ENCODE measurements around the gene WDR74. TPM values are rescaled to one million over a fixed set of nuclear protein-coding genes. Genes with fewer than 3 reads are reported as not detected.
A peak's percentile ranks its signal among the peaks of the same experiment; 100 is the strongest.
"Not testable (repeated sequence)": the region's sequence is repeated elsewhere in the genome, so short reads cannot be mapped to it uniquely, and the experiment has no call there.

WDR74 gene
- total RNA-seq, 6 experiments from 2014 or later: 17.6 to 30.6 (median 24.3) TPM

DNA sequence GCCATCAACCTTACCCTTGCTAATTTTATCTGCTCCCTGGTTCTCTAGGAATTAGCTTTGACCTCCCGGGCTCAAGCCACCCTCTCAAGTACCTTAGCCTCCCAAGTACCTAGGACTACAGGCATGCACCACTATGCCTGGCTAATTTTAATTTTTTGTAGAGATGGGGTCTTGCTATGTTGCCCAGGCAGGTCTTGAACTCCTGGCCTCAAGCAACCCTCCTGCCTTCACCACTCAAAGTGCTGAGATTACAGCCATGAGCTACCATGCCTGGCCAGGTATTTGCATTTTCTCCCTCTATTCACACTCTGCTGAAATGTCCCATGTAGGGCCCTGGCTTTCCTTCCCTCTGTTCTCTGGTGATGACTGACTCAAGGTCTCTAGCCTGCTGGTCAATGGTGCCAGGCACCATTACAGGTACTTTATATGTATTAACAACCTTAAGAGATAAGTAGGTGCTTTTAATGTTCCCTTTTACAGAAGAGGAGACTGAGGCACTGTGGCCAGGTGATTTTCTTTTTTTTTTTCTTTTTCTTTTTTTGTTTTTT, 8.5 kb upstream of the WDR74 start:
- TF ChIP-seq, protein P1, sequence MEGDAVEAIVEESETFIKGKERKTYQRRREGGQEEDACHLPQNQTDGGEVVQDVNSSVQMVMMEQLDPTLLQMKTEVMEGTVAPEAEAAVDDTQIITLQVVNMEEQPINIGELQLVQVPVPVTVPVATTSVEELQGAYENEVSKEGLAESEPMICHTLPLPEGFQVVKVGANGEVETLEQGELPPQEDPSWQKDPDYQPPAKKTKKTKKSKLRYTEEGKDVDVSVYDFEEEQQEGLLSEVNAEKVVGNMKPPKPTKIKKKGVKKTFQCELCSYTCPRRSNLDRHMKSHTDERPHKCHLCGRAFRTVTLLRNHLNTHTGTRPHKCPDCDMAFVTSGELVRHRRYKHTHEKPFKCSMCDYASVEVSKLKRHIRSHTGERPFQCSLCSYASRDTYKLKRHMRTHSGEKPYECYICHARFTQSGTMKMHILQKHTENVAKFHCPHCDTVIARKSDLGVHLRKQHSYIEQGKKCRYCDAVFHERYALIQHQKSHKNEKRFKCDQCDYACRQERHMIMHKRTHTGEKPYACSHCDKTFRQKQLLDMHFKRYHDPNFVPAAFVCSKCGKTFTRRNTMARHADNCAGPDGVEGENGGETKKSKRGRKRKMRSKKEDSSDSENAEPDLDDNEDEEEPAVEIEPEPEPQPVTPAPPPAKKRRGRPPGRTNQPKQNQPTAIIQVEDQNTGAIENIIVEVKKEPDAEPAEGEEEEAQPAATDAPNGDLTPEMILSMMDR (IDR thresholded peaks at IDR 0.05): no peak
- TF ChIP-seq POLR2A (IDR thresholded peaks at IDR 0.05): no peak
- 100% methylated on average over 1 of the region's 1 CpG for WGBS (ENCODE audit: insufficient coverage, low coverage, low lambda C conversion rate, missing lambda C conversion rate)

DNA sequence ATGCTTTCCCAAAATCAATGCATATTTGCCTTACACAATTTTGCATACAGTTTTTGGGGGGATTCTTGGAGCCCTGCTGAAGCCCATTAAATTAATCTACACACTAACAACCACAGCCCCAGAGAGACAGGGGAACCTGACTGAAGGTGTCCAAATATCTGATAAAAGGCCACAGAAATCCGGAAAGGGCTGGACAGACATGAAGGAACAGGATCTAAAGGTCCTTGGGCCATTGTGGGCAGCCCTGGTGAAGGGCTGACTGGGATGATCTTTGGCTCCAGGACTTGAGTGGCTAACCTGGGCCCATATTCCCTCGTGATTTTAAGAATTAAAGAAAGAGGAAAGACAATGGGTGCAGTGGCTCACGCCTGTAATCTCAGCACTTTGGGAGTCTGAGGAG, 6.8 kb upstream of the WDR74 start:
- TF ChIP-seq POLR2A (IDR thresholded peaks at IDR 0.05): no peak
- TF ChIP-seq, protein P1 (IDR thresholded peaks at IDR 0.05): no peak
- DNase-seq (no peak), ATAC-seq (no peak)
- Histone ChIP-seq H3K9me3 (no peaks in the 10 kb centered on the region), H3K27me3 (no peaks in the 10 kb centered on the region), H3K36me3 (no peaks in the 10 kb centered on the region), H3K4me1 (peaks cover 0 to 7% (median 3%) of the 10 kb centered on the region in 4 donors), H3K27ac (no peak overlapping the region), H3K4me3 (no peak overlapping the region)
- WGBS (ENCODE audit: insufficient coverage, low coverage, low lambda C conversion rate, missing lambda C conversion rate): 47% methylated on average over 1 of the region's 3 CpGs
- intact Hi-C loops (cut with DNase I): no loop called here

More for the DNA sequence above, 8.5 kb upstream of the WDR74 start:
- Histone ChIP-seq H3K4me1 (no peaks in the 10 kb centered on the region), H3K27ac (no peak overlapping the region), H3K36me3 (peaks cover 0 to 11% (median 6%) of the 10 kb centered on the region in 4 donors), H3K4me3 (no peak overlapping the region), H3K9me3 (no peaks in the 10 kb centered on the region), H3K27me3 (no peaks in the 10 kb centered on the region)
- DNase-seq (no peak), ATAC-seq (no peak)
- intact Hi-C loops (cut with DNase I): no loop called here

- Histone ChIP-seq H3K36me3 (no peaks in the 10 kb centered on the region), H3K4me1 (peaks cover 0 to 7% (median 3%) of the 10 kb centered on the region in 4 donors), H3K4me3 (no peak overlapping the region), H3K27me3 (no peaks in the 10 kb centered on the region), H3K27ac (no peak overlapping the region), H3K9me3 (no peaks in the 10 kb centered on the region)
- TF ChIP-seq, protein P1 (IDR thresholded peaks at IDR 0.05): no peak
- TF ChIP-seq POLR2A (IDR thresholded peaks at IDR 0.05): no peak
- ATAC-seq: no peak
- intact Hi-C loops (cut with DNase I): no loop called here
- 84% methylated on average over 3 of the region's 3 CpGs for WGBS (ENCODE audit: insufficient coverage, low coverage, low lambda C conversion rate, missing lambda C conversion rate)
- no peak for DNase-seq
Measured at GRCh38 chr11:62844154-62844553, 4.8 kb upstream of the WDR74 start.

GRCh38 chr11:62843466-62843865, 4.1 kb upstream of the WDR74 start:
- Histone ChIP-seq H3K27me3 (no peaks in the 10 kb centered on the region), H3K4me3 (no peak overlapping the region), H3K36me3 (no peaks in the 10 kb centered on the region), H3K4me1 (peaks cover 0 to 10% (median 3%) of the 10 kb centered on the region in 4 donors), H3K27ac (no peak overlapping the region), H3K9me3 (no peaks in the 10 kb centered on the region)
- DNase-seq (no peak), ATAC-seq (no peak)
- intact Hi-C loops (cut with DNase I): no loop called here
- TF ChIP-seq, protein P1 (IDR thresholded peaks at IDR 0.05): no peak
- TF ChIP-seq POLR2A (IDR thresholded peaks at IDR 0.05): no peak
- 100% methylated on average over 3 of the region's 3 CpGs for WGBS (ENCODE audit: insufficient coverage, low coverage, low lambda C conversion rate, missing lambda C conversion rate)

DNA sequence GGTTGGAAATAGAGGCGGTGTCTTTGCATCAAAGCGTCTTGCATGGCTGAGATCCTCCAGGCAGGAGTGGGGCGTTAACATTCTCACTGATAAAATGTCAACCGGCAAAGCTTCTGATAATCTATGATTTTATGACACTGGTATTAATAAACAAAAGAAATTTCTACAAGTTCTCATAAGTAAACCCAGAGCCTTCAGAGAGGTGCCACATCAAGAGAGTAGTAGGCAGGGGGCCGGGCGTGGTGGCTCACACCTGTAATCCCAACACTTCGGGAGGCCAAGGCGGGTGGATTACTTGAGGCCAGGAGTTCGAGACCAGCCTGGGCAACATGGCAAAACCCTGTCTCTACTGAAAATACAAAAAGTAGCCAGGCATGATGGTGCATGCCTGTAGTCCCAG, 3.5 kb upstream of the WDR74 start:
- H3K4me1 ChIP-seq: peaks cover 0 to 15% (median 3%) of the 10 kb centered on the region in 4 donors
- intact Hi-C loops (cut with DNase I); H3K9me3 ChIP-seq; ATAC-seq; H3K36me3 ChIP-seq; H3K4me3 ChIP-seq; H3K27me3 ChIP-seq; DNase-seq: not testable (repeated sequence)
- peak overlapping the region; percentile 94 to 99 (median 98) for H3K27ac ChIP-seq
- 86% methylated on average over 9 of the region's 9 CpGs for WGBS (ENCODE audit: insufficient coverage, low coverage, low lambda C conversion rate, missing lambda C conversion rate)
